NT2/D1 (cell line): ENCODE measurements around the gene PIANP.

Experiments used
- YY1 ChIP-seq: IDR thresholded peaks from 2 replicates; pipeline ENCODE4 v1.6.1; 2011; ENCODE audit not compliant: insufficient read length, insufficient read depth
- ZNF274 ChIP-seq: IDR thresholded peaks from 2 replicates; pipeline ENCODE4 v1.6.1; 2011; ENCODE audit warnings: mild to moderate bottlenecking, low read depth, low read length

GRCh38 chr12:6698352-6699046 lies 2.1 kb downstream of the PIANP start:
- TF ChIP-seq YY1 (no peak), ZNF274 (no peak)
